ENCODE measurements around the gene TAGLN.

TAGLN gene

DNA sequence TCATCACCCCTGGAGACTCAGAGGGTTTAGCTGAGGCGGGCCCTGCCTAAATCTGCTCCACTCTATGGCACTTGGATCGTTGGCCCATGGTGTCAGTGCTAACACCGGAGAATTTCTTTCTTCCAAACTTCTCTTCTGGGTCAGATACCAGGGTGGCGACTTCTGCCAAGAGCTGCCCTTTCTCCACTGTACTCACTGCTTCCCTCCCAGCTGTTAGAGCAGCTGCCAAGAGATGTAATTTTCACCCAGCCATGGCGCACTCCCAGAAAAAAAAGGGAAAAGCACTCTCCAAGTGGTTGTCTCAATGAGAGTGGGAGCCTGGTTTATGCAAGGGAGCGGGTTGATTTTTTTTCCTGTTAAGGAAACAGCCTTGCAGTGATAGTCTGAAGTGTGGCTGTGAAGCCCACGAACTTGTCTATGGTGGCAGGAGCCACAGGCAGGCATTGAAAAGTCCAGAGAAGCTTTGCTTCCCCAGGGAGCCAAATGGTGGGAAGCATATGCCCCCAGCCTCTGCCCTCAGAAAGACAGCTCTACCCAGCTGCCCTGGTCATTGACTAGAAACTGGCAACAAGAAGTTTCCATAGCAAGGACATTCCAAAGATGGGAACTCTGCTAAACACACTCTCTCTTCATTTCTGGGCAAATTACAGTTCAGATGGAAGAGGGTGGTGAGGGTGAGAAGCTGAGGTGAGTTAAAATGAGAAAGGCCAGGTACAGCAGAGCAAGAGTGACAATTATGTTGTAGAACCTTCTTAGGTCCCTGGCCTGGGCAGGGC is 22.0 kb downstream of the TAGLN start:
- no peaks in the 10 kb centered on the region for H3K79me2 ChIP-seq (ENCODE audit: control insufficient read depth, low read length)
- TF ChIP-seq, protein P1, sequence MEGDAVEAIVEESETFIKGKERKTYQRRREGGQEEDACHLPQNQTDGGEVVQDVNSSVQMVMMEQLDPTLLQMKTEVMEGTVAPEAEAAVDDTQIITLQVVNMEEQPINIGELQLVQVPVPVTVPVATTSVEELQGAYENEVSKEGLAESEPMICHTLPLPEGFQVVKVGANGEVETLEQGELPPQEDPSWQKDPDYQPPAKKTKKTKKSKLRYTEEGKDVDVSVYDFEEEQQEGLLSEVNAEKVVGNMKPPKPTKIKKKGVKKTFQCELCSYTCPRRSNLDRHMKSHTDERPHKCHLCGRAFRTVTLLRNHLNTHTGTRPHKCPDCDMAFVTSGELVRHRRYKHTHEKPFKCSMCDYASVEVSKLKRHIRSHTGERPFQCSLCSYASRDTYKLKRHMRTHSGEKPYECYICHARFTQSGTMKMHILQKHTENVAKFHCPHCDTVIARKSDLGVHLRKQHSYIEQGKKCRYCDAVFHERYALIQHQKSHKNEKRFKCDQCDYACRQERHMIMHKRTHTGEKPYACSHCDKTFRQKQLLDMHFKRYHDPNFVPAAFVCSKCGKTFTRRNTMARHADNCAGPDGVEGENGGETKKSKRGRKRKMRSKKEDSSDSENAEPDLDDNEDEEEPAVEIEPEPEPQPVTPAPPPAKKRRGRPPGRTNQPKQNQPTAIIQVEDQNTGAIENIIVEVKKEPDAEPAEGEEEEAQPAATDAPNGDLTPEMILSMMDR (IDR thresholded peaks at IDR 0.05; ENCODE audit: low read depth, low read length, poor library complexity, severe bottlenecking) = no peak
- TF ChIP-seq EZH2phosphoT487 (IDR thresholded peaks at IDR 0.05; ENCODE audit: borderline replicate concordance, low read length) = no peak
- H3K4me1 ChIP-seq (ENCODE audit: control insufficient read depth, low read length) = no peaks in the 10 kb centered on the region
- no peak overlapping the region for H3K27ac ChIP-seq (ENCODE audit: low read depth, low read length)
- no peaks in the 10 kb centered on the region for H3K9me2 ChIP-seq (replicated peaks; ENCODE audit: control insufficient read depth, low read length)
- no peak overlapping the region for H3K4me3 ChIP-seq (ENCODE audit: low read length)
- H4K20me1 ChIP-seq (ENCODE audit: control insufficient read depth, insufficient read depth, low read depth, low read length) = no peaks in the 10 kb centered on the region
- no peak overlapping the region for H3K4me2 ChIP-seq (ENCODE audit: low read length)
- H3K27me3 ChIP-seq (ENCODE audit: control insufficient read depth, low read length) = no peaks in the 10 kb centered on the region
- H3F3A ChIP-seq (ENCODE audit: control insufficient read depth, insufficient read depth) = no peaks in the 10 kb centered on the region
- H3K9me3 ChIP-seq (ENCODE audit: control insufficient read depth, insufficient read depth, low read length) = no peaks in the 10 kb centered on the region
- peaks cover 69% of the 10 kb centered on the region for H3K36me3 ChIP-seq (ENCODE audit: control insufficient read depth, low read length)

DNA sequence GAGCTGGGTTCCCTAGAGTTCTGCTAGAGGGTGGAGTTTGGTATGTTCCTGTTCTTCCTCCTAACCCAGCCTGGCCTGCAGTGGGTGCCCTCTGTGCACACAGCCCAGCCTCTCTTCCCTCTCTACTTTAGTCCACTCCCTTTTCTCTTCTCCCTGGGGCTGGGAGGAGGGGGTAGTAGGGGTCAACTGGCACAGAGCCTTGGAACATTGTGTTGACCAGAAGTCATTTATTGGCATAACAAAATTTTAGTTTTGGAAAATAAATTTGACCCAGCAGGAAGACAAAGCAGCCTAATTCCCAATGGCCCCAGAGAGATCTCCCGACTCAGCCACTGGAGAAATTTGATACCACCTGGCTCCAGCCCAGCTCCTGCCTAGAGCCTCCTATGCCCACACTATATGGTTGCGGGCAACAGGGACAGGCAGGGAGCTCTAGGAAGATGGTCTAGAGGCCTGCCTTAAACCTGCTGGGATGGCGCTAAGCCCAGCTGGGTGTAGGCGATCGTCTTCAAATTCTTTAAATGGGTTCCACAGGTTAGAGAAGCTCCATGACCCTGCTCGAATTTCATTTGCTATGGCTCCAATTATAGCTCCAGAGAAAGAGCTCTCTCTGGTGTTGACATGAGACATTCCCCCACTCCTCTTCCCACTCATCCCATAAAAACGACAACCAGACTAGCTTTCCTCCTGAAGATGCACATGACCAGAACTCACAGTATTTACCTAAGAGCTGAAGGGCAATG is 22.8 kb downstream of the TAGLN start:
- H3K4me3 ChIP-seq (ENCODE audit: low read length) = no peak overlapping the region
- no peak overlapping the region for H3K27ac ChIP-seq (ENCODE audit: low read depth, low read length)
- H3K9me2 ChIP-seq (replicated peaks; ENCODE audit: control insufficient read depth, low read length) = no peaks in the 10 kb centered on the region
- no peaks in the 10 kb centered on the region for H3K27me3 ChIP-seq (ENCODE audit: control insufficient read depth, low read length)
- no peaks in the 10 kb centered on the region for H3F3A ChIP-seq (ENCODE audit: control insufficient read depth, insufficient read depth)
- TF ChIP-seq, protein P1 (IDR thresholded peaks at IDR 0.05; ENCODE audit: low read depth, low read length, poor library complexity, severe bottlenecking) = no peak
- TF ChIP-seq EZH2phosphoT487 (IDR thresholded peaks at IDR 0.05; ENCODE audit: borderline replicate concordance, low read length) = no peak
- H3K9me3 ChIP-seq (ENCODE audit: control insufficient read depth, insufficient read depth, low read length) = no peaks in the 10 kb centered on the region
- no peaks in the 10 kb centered on the region for H4K20me1 ChIP-seq (ENCODE audit: control insufficient read depth, insufficient read depth, low read depth, low read length)
- H3K4me1 ChIP-seq (ENCODE audit: control insufficient read depth, low read length) = no peaks in the 10 kb centered on the region
- H3K36me3 ChIP-seq (ENCODE audit: control insufficient read depth, low read length) = peaks cover 72% of the 10 kb centered on the region
- H3K4me2 ChIP-seq (ENCODE audit: low read length) = no peak overlapping the region
- no peaks in the 10 kb centered on the region for H3K79me2 ChIP-seq (ENCODE audit: control insufficient read depth, low read length)

DNA sequence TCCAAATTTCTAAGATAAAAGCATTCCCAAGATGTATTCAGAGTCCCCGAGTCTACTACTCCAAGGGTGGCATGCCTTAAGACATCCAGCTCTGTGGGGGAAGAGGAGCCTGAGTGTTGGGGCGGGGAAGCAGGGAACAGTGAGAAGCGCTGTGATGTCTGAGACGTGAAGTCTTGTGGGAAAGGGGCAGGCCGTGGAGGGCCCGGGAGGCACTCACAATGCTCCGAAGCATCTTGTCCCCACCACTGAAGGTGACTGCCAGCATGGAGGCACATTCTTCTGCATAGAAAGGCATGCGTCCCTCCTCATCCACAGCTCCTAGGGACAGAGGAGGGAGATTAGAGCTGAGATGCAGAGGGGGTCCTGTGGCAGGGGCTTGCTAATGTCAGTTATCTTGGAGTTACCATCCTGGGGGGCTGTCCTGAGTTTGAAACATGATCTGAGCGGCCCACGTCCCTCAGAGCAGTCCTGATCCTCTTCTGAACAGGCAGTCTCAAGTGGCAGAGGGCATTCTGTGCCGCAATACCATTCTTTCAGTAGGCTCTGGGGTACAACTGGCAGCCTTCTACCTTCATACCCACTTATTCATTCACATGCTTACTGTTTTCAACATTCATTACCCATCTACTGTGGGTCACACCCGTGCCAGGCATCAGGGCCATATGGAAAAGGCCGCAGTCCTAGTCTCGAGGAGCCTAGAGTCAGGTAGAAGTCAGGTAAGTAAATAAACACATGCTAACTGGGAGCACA is 24.0 kb downstream of the TAGLN start:
- H3K36me3 ChIP-seq (ENCODE audit: control insufficient read depth, low read length) = peaks cover 71% of the 10 kb centered on the region
- H3K4me1 ChIP-seq (ENCODE audit: control insufficient read depth, low read length) = no peaks in the 10 kb centered on the region
- no peaks in the 10 kb centered on the region for H4K20me1 ChIP-seq (ENCODE audit: control insufficient read depth, insufficient read depth, low read depth, low read length)
- H3K9me3 ChIP-seq (ENCODE audit: control insufficient read depth, insufficient read depth, low read length) = no peaks in the 10 kb centered on the region
- no peak overlapping the region for H3K4me2 ChIP-seq (ENCODE audit: low read length)
- no peaks in the 10 kb centered on the region for H3K27me3 ChIP-seq (ENCODE audit: control insufficient read depth, low read length)
- H3K9me2 ChIP-seq (replicated peaks; ENCODE audit: control insufficient read depth, low read length) = no peaks in the 10 kb centered on the region
- H3K79me2 ChIP-seq (ENCODE audit: control insufficient read depth, low read length) = no peaks in the 10 kb centered on the region
- no peak overlapping the region for H3K4me3 ChIP-seq (ENCODE audit: low read length)
- no peak for TF ChIP-seq EZH2phosphoT487 (IDR thresholded peaks at IDR 0.05; ENCODE audit: borderline replicate concordance, low read length)
- TF ChIP-seq, protein P1 (IDR thresholded peaks at IDR 0.05; ENCODE audit: low read depth, low read length, poor library complexity, severe bottlenecking) = no peak
- no peak overlapping the region for H3K27ac ChIP-seq (ENCODE audit: low read depth, low read length)
- no peaks in the 10 kb centered on the region for H3F3A ChIP-seq (ENCODE audit: control insufficient read depth, insufficient read depth)

Measured in DOHH2 (cell line).